WI38 (cell line): ENCODE data around the gene SORBS2.

ENCODE experiments used
- H3K4me3 ChIP-seq: 2 replicates; pipeline ENCODE4 v1.5.1; 2011; ENCODE audit warnings: low read depth, mild to moderate bottlenecking, control low read depth, low read length
- CTCF ChIP-seq: IDR thresholded peaks from 2 replicates; pipeline ENCODE4 v1.5.1; 2012; ENCODE audit warnings: low read depth, mild to moderate bottlenecking, control low read depth, low read length

Gene SORBS2

GRCh38 chr4:185683896-185684295 is 128.1 kb downstream of the SORBS2 start:
- no peak for TF ChIP-seq CTCF
- no peak overlapping the region for H3K4me3 ChIP-seq

- H3K4me3 ChIP-seq = no peak overlapping the region
- TF ChIP-seq CTCF = no peak
Observed at GRCh38 chr4:185683222-185683621, 128.8 kb downstream of the SORBS2 start.

GRCh38 chr4:185682236-185682635 is 129.8 kb downstream of the SORBS2 start:
- no peak overlapping the region for H3K4me3 ChIP-seq
- no peak for TF ChIP-seq CTCF

DNA sequence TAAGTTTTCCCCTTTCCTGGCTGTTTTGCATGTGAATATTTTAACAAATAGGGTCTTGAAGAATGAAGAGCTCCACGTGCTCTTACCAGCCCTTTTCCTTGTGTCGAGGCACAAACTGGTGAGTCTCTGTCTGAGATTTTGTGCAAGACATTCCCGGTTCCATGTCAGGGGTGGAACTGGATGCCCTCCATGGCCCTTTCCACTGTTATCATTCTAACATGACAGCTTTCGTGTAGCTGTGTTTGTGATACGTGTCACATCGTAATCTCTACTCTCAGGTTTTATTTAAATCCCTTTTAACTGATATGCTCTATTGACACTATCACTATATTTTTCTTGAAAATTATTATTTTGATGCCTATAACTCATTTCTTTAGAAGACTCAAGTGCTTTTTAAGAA is 130.4 kb downstream of the SORBS2 start:
- TF ChIP-seq CTCF = no peak
- H3K4me3 ChIP-seq = no peak overlapping the region

DNA sequence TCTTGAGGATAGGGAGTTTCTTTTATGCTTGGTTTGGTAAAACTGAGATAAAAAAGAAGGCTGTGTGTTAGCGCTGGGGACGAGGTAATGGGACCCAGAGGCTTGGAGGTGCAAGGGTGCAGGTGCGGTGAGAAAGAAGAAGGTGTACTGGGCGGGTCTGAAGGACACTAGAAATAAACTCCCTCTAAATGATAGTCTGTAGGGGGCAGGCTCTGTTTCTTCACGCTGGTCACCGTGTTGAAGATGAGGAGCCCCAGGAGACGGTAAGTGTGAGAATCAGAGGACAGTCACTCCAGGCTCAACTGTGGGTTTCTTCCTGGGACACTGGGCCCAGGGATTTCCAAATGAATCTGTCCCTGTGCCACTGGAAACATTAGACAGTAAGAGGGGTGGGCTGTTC is 131.4 kb downstream of the SORBS2 start:
- H3K4me3 ChIP-seq = no peak overlapping the region
- TF ChIP-seq CTCF = no peak

- no peak overlapping the region for H3K4me3 ChIP-seq
- no peak for TF ChIP-seq CTCF
Observed at GRCh38 chr4:185679523-185679922, 132.5 kb downstream of the SORBS2 start.

DNA sequence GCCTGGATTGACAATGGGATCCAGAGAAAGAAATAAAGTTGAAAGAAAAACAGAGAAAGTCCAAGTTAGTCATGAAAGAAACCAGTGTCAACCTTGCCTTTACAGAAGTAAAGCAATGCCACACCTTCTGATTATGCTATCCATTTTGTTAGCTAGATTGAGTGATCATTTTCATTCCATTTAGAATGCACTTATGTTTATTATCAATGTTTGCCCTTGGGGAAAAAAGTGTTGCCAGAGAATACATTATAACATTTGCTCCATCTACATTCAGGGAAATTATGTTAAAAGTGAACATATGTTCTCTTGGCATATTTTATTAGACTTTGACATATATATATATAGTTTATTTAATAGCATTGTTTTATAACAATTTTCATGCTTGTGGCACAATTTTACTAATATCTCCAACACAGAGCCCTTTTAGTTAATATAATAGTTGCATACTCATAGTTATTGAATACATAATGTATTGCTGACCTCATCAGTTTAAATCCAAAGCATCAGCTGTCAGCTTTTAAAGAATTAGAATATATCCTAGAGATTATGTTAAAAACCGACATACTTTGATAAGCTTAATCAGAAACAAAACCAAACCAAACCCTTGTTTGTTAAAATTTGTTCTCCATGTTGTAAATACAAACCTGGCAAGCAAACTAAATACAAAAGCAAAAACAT is 134.2 kb downstream of the SORBS2 start:
- TF ChIP-seq CTCF = no peak
- H3K4me3 ChIP-seq = no peak overlapping the region
